ENCODE results near the gene UXT. TPM values are rescaled to one million over a fixed set of nuclear protein-coding genes. Genes with fewer than 3 reads are reported as not detected.
"Not testable (repeated sequence)": the region's sequence is repeated elsewhere in the genome, so short reads cannot be mapped to it uniquely, and the experiment has no call there.

The UXT gene
- total RNA-seq, 2 experiments from 2014 or later, result 181 to 187 TPM

DNA sequence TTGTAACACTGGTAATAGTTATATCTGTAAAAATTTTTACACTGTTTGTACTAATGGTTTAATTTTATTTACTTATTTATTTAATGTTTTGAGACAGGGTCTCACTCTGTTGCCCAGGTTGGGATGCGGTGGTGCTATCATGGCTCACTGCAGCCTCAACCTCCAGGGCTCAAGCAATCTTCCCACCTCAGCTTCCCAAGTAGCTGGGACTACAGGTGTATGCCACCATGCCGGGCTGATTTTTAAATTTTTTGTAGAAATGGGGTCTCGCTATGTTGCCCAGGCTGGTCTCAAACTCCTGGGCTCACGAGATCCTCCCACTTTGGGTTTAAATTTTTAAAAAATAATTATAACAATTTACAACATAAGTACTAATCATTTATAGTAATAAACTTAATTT lies 55.9 kb downstream of the UXT start:
- DNase-seq; H3K27ac Mint-ChIP-seq; H3K36me3 Mint-ChIP-seq (ENCODE audit: low read depth); CTCF ChIA-PET; H3K9me3 Mint-ChIP-seq; H3K4me3 Mint-ChIP-seq; POLR2A ChIA-PET; H3K4me1 Mint-ChIP-seq; H3K27me3 Mint-ChIP-seq: not testable (repeated sequence)

Other genes starting within 250 kb of the UXT start
- gene ZNF41, start 176.0 kb downstream of the UXT start, total RNA-seq, result 10 to 100 TPM; 12.2 to 13.3 TPM
- 10 to 100 TPM; 76.9 to 82.0 TPM for gene ARAF, start 98.0 kb downstream of the UXT start, total RNA-seq
- 10 to 100 TPM; 81.7 to 97.1 TPM for gene TIMP1, start 76.7 kb downstream of the UXT start, total RNA-seq
- under 1 TPM; 0.35 TPM for gene SYN1, start 39.3 kb downstream of the UXT start, total RNA-seq
- gene CFP, start 29.2 kb downstream of the UXT start, total RNA-seq, result 10 to 100 TPM; 25.9 to 45.1 TPM
- 10 to 100 TPM; 56.4 to 61.1 TPM for gene ELK1, start 8.6 kb downstream of the UXT start, total RNA-seq
- 1 to 10 TPM; 8.6 to 9.4 TPM for gene ZNF81, start 177.7 kb upstream of the UXT start, total RNA-seq